SH-SY5Y (cell line): ENCODE data around the gene SEMA6B.

Experiments used
- GATA2 ChIP-seq: IDR thresholded peaks from 2 replicates; pipeline ENCODE4 v1.6.1; 2011; ENCODE audit warnings: mild to moderate bottlenecking, low read depth, low read length
- GATA3 ChIP-seq: IDR thresholded peaks from 2 replicates; pipeline ENCODE4 v1.6.1; 2011; ENCODE audit warnings: low read depth, mild to moderate bottlenecking, low read length, moderate library complexity

DNA sequence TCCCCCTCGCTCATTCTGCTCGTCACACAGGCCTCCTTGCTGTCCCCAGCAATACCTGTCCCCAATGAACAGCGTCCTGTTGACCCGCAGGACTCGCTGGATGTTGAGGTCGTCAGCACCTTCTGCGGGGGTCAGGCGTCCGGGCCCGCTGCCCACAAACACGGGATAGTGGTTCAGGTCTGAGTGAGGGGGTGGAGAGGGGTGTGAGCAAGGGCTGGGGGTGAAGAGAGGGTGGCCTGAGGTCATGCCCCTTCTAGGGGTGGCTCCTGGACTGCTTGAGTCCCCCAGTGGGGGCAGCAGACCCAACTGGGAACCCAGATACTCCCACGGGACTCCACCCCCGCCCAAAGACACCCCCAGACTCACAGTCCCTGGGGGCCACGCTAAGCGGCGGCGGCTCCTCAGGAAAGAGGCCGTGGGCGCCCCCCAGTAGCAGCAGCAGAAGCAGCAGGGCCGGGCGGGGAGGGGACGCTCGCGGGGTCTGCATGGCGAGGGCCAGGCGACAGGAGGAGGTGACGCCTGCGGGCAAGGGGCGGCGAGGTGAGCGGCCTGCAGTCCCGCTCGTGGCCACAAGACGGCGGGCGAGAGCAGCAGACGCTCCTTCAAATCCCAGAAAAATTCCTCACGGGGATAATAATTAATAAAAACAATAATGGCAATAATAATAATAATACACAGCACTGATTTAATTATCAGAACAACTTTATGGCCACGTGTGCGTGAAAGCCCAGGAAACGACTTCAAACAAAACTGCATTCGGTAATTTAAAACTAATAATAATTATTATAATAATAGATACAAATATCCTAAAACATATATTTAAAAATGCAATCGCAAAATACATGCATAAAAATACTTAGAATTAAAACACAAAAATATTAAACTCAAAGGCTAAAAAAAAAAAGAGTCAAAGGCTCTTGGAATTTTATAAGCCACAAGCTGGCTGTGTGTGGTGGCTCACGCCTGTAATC, 1.2 kb downstream of the SEMA6B start:
- TF ChIP-seq GATA2: no peak
- TF ChIP-seq GATA3: no peak
